Measurements from ENCODE around the gene ADGRL1. TPM values are rescaled to one million over a fixed set of nuclear protein-coding genes. Genes with fewer than 3 reads are reported as not detected.

ADGRL1 gene
- polyA plus RNA-seq, 1 of the 3 experiments (the other 2 are of a cell fraction) = 13.4 TPM

GRCh38 chr19:14142262-14143190 lies 63.4 kb downstream of the ADGRL1 start:
- H3K79me2 ChIP-seq (ENCODE audit: insufficient read depth) = peaks cover 8% of the 10 kb centered on the region; the same call in 1 of the 2 replicates
- H3K27ac ChIP-seq (ENCODE audit: low read depth in 2 of 2, low read length in 1 of 2) = no peak overlapping the region
- H2AFZ ChIP-seq (ENCODE audit: low read depth) = no peak overlapping the region
- H3K9me3 ChIP-seq = no peaks in the 10 kb centered on the region
- H3K9me2 ChIP-seq = no peaks in the 10 kb centered on the region
- H4K20me1 ChIP-seq (ENCODE audit: insufficient read depth) = no peaks in the 10 kb centered on the region
- no peaks in the 10 kb centered on the region for H3K36me3 ChIP-seq (replicated peaks in 1 of 2; ENCODE audit: control insufficient read depth in 1 of 2, insufficient read depth in 2 of 2, low read length in 1 of 2)
- no peak overlapping the region for H3K4me2 ChIP-seq
- no peak overlapping the region for H3K4me3 ChIP-seq (ENCODE audit: low read depth in 2 of 2, low read length in 1 of 2)
- H3K4me1 ChIP-seq (ENCODE audit: control insufficient read depth in 1 of 2, insufficient read depth in 2 of 2, low read depth in 1 of 2, low read length in 1 of 2) = peaks cover 0 to 3% of the 10 kb centered on the region in 2 experiments; a peak in 1 of 4 replicates
- DNase-seq = no peak
- H3K27me3 ChIP-seq (ENCODE audit: insufficient read depth) = no peaks in the 10 kb centered on the region
- CTCF ChIA-PET = interaction anchor here (0.9 to 18.9 kb wide), 3 partner anchors 74 to 264 kb away, joined by 3 to 256 read pairs (median 4); no protein-coding TSS in a partner anchor
- H3K9ac ChIP-seq = no peak overlapping the region
- 0 out of 2 replicates have a peak, but pooled peaks have one; percentile 6 for TF ChIP-seq GATA2 (CRISPR knock-in tag; IDR thresholded peaks at IDR 0.05)
- no peak for TF ChIP-seq JUND (IDR thresholded peaks at IDR 0.05)
- POLR2A ChIA-PET = interaction anchor here (1.0 kb wide), 1 partner anchor 329 kb away, joined by 3 read pairs; no protein-coding TSS in a partner anchor
- H3F3A ChIP-seq (replicated peaks; ENCODE audit: insufficient read depth) = peaks cover 15% of the 10 kb centered on the region
- 90% methylated on average over 12 of the region's 12 CpGs for WGBS (ENCODE audit: low lambda C conversion rate)

GRCh38 chr19:14141041-14141440 lies 64.9 kb downstream of the ADGRL1 start:
- Histone ChIP-seq H3K9me3 (no peaks in the 10 kb centered on the region), H3F3A (replicated peaks; ENCODE audit: insufficient read depth) (peaks cover 20% of the 10 kb centered on the region), H3K79me2 (ENCODE audit: insufficient read depth) (peaks cover 8% of the 10 kb centered on the region; the same call in 1 of the 2 replicates), H4K20me1 (ENCODE audit: insufficient read depth) (no peaks in the 10 kb centered on the region), H3K4me2 (no peak overlapping the region), H2AFZ (ENCODE audit: low read depth) (no peak overlapping the region), H3K4me1 (ENCODE audit: control insufficient read depth in 1 of 2, insufficient read depth in 2 of 2, low read depth in 1 of 2, low read length in 1 of 2) (peaks cover 0 to 3% of the 10 kb centered on the region in 2 experiments; a peak in 1 of 4 replicates), H3K9me2 (no peaks in the 10 kb centered on the region), H3K4me3 (ENCODE audit: low read depth in 2 of 2, low read length in 1 of 2) (no peak overlapping the region), H3K9ac (no peak overlapping the region), H3K27ac (ENCODE audit: low read depth in 2 of 2, low read length in 1 of 2) (no peak overlapping the region), H3K27me3 (ENCODE audit: insufficient read depth) (no peaks in the 10 kb centered on the region), H3K36me3 (replicated peaks in 1 of 2; ENCODE audit: control insufficient read depth in 1 of 2, insufficient read depth in 2 of 2, low read length in 1 of 2) (no peaks in the 10 kb centered on the region)
- POLR2A ChIA-PET = interaction anchor here (0.6 kb wide), 1 partner anchor 23 kb away, joined by 3 read pairs; no protein-coding TSS in a partner anchor
- CTCF ChIA-PET = interaction anchor here (0.9 to 18.9 kb wide), 4 partner anchors 76 to 339 kb away, joined by 3 to 256 read pairs (median 4); no protein-coding TSS in a partner anchor
- DNase-seq = no peak
- WGBS (ENCODE audit: low lambda C conversion rate) = 95% methylated on average over 8 of the region's 8 CpGs
- TF ChIP-seq CTCF (IDR thresholded peaks at IDR 0.05) (no peak), MAX (IDR thresholded peaks at IDR 0.05; ENCODE audit: low read depth) (no peak), GATA2 (CRISPR knock-in tag; IDR thresholded peaks at IDR 0.05) (no peak), SIN3A (IDR thresholded peaks at IDR 0.05; ENCODE audit: borderline replicate concordance, low read depth, low read length) (no peak), SMC3 (IDR thresholded peaks at IDR 0.05; ENCODE audit: low read depth, low read length) (no peak), TEAD4 (IDR thresholded peaks at IDR 0.05; ENCODE audit: borderline replicate concordance, insufficient read depth) (no peak)
